IMR-90 (cell line): Measurements from ENCODE around the gene CAMK2D.

Experiments
- CEBPB ChIP-seq: IDR thresholded peaks from 2 replicates; pipeline ENCODE4 v1.6.1; 2012; ENCODE audit warnings: low read depth, low read length, improper control_type of control experiment
- MXI1 ChIP-seq: IDR thresholded peaks from 2 replicates; pipeline ENCODE4 v1.6.1; 2012; ENCODE audit warnings: low read depth, mild to moderate bottlenecking, low read length, moderate library complexity, borderline replicate concordance
- POLR2A ChIP-seq: IDR thresholded peaks from 2 replicates; pipeline ENCODE4 v1.6.1; 2012; ENCODE audit warnings: mild to moderate bottlenecking, low read depth, low read length
- RAD21 ChIP-seq: IDR thresholded peaks from 2 replicates; pipeline ENCODE4 v1.6.1; 2012; ENCODE audit warnings: low read length, improper control_type of control experiment
- RCOR1 ChIP-seq: IDR thresholded peaks from 2 replicates; pipeline ENCODE4 v1.6.1; 2012; ENCODE audit warnings: mild to moderate bottlenecking, low read length, improper control_type of control experiment; ENCODE audit not compliant: insufficient replicate concordance
- RFX5 ChIP-seq: IDR thresholded peaks from 2 replicates; pipeline ENCODE4 v1.8.0; 2012; ENCODE audit warnings: low read depth, mild to moderate bottlenecking, low read length, moderate library complexity
- TF ChIP-seq, protein P1 (sequence below): conservative IDR thresholded peaks from 2 replicates; pipeline ENCODE4 v1.5.1; 2012; ENCODE audit warnings: mild to moderate bottlenecking, low read depth, low read length, improper control_type of control experiment
- TF ChIP-seq, protein P2 (sequence below): fragments of 150-350 bp; IDR thresholded peaks from 2 replicates; pipeline ENCODE4 v1.6.1; 2017; ENCODE audit warnings: mild to moderate bottlenecking, antibody characterized with exemption, low read length, low read depth
- TF ChIP-seq, protein P3 (sequence below): fragments of 150-350 bp; IDR thresholded peaks from 2 replicates; pipeline ENCODE4 v1.6.1; 2016; ENCODE audit warnings: low read depth, mild to moderate bottlenecking, low read length, moderate library complexity, borderline replicate concordance

DNA sequence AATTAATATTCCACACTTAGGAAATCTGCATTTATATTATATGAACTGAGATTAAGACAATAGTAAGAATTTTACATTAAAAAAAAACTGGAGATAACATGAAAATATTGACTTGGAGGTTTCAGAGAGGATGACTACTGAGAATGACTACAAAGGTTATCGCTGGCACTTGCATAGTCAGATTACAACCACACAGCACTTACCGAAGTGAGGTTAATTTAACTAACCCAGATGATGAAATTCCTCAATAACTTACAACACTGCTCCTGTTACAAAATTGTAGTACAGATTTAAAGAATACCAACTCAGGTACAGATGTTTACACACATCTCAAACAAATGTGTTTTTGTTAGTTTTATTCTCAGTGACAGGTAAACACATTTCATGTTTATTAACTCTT, 283.5 kb downstream of the CAMK2D start:
- TF ChIP-seq RCOR1 (no peak), RAD21 (no peak), POLR2A (no peak), RFX5 (no peak), CEBPB (no peak), MXI1 (no peak)
- TF ChIP-seq, protein P1, sequence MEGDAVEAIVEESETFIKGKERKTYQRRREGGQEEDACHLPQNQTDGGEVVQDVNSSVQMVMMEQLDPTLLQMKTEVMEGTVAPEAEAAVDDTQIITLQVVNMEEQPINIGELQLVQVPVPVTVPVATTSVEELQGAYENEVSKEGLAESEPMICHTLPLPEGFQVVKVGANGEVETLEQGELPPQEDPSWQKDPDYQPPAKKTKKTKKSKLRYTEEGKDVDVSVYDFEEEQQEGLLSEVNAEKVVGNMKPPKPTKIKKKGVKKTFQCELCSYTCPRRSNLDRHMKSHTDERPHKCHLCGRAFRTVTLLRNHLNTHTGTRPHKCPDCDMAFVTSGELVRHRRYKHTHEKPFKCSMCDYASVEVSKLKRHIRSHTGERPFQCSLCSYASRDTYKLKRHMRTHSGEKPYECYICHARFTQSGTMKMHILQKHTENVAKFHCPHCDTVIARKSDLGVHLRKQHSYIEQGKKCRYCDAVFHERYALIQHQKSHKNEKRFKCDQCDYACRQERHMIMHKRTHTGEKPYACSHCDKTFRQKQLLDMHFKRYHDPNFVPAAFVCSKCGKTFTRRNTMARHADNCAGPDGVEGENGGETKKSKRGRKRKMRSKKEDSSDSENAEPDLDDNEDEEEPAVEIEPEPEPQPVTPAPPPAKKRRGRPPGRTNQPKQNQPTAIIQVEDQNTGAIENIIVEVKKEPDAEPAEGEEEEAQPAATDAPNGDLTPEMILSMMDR, result no peak
- TF ChIP-seq, protein P2, sequence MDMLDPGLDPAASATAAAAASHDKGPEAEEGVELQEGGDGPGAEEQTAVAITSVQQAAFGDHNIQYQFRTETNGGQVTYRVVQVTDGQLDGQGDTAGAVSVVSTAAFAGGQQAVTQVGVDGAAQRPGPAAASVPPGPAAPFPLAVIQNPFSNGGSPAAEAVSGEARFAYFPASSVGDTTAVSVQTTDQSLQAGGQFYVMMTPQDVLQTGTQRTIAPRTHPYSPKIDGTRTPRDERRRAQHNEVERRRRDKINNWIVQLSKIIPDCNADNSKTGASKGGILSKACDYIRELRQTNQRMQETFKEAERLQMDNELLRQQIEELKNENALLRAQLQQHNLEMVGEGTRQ, result no peak
- TF ChIP-seq, protein P3, sequence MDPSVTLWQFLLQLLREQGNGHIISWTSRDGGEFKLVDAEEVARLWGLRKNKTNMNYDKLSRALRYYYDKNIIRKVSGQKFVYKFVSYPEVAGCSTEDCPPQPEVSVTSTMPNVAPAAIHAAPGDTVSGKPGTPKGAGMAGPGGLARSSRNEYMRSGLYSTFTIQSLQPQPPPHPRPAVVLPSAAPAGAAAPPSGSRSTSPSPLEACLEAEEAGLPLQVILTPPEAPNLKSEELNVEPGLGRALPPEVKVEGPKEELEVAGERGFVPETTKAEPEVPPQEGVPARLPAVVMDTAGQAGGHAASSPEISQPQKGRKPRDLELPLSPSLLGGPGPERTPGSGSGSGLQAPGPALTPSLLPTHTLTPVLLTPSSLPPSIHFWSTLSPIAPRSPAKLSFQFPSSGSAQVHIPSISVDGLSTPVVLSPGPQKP, result no peak
